Hematopoietic multipotent progenitor cell treated with erythropoietin and hydrocortisone succinate and interleukin-3 and kit ligand, for 8 days (in vitro differentiated cells): ENCODE measurements around the gene FAM53A.
A peak's percentile ranks its signal among the peaks of the same experiment; 100 is the strongest.

Source experiments
- DNase-seq: peaks from one replicate; pipeline ENCODE4 v3.0.0-alpha.2; 2015

The FAM53A gene, protein sequence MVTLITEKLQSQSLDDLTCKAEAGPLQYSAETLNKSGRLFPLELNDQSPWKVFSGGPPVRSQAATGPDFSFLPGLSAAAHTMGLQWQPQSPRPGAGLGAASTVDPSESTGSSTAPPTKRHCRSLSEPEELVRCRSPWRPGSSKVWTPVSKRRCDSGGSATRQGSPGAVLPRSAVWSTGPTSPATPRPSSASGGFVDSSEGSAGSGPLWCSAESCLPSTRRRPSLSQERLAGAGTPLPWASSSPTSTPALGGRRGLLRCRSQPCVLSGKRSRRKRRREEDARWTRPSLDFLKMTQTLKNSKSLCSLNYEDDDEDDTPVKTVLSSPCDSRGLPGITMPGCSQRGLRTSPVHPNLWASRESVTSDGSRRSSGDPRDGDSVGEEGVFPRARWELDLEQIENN

GRCh38 chr4:1683736-1684505 lies at the start of gene FAM53A:
Gene FAM53A, minus strand, starts transcription at chr4:1684313. Its CDS starts 15,572 bp downstream, at chr4:1668741.
- DNase-seq: peak; percentile 87

DNA sequence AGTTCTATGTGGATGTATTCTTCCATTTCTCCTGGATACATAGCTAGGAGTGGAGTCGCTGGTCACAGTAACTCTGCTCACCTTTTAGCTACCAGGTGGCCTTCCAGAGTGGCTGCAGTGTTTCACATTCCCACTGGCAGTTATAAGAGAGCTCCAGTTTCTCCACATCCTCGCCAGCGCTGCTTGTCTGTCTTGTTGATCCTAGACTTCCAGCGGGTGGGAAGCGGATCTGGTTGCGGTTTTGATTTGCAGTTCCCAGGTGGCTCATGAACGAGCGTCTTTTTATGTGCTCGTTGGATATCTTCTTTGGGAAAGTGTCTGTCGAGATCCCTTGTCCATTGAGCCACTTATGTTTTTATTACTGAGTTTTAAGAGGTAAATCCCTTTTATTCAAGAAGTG lies 48.8 kb upstream of the FAM53A start:
- no peak for DNase-seq

- DNase-seq: no peak
Measured at GRCh38 chr4:1731180-1731579, 47.1 kb upstream of the FAM53A start.

GRCh38 chr4:1730532-1731135 lies 46.5 kb upstream of the FAM53A start:
- DNase-seq: no peak

DNA sequence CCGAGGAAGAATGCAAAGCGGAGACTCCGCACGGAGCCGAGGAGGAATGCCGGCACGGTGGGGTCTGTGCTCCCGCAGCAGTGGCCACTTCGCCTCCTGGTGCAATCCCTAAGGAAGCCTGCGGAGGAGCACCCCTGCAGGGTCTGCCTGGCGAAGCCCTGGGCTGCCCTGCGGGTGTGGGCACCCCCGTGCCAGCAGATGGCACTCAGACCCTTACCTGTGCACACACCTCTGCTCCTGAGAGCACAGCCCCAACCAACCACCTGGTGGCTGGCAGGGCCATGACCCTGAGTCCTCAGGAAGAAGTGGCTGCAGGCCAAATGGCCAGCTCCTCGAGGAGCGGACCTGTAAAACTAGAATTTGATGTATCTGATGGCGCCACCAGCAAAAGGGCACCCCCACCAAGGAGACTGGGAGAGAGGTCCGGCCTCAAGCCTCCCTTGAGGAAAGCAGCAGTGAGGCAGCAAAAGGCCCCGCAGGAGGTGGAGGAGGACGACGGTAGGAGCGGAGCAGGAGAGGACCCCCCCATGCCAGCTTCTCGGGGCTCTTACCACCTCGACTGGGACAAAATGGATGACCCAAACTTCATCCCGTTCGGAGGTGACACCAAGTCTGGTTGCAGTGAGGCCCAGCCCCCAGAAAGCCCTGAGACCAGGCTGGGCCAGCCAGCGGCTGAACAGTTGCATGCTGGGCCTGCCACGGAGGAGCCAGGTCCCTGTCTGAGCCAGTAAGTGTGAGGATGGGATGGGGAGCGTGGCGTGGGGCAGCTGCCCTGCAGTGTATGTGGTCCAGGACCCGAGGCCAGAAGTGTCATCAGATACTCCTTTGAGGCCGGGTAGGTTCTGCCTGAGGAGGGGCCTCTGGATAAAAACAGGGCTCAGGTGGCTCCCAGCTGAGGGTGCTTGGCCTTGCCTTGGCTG lies 44.2 kb upstream of the FAM53A start:
- no peak for DNase-seq

DNA sequence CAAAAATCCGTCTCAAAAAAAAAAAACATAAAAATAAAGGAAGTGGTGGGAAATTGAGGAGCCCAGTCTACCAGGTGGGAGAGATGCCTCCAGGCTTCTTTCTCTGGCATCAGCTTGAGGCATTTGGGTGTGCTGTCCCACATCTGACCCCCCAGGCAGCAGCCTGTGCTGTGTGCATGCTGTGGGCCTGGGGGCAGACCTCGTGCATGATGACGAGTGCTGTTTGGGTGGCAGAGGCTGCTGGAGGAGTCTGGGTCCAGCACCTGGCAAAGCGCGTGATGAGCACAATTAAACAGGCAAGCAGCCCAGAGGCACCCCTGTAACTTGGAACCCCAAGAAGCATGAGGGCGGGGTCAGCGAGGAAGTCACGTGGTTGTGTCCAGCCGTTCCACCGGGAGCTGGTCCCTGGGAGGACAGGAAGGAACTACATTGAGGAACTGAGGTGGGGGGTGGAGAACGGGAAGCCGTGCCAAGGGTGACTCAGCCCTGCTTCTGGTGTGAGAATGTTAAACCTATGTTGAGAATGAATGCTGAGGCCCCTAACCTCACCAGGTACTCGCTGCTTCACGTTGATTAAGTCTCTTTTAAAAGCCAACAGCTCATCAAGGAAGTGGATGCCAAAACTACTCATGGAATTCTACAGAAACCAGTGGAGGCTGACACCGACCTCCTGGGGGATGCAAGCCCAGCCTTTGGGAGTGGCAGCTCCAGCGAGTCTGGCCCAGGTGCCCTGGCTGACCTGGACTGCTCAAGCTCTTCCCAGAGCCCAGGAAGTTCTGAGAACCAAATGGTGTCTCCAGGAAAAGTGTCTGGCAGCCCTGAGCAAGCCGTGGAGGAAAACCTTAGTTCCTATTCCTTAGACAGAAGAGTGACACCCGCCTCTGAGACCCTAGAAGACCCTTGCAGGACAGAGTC lies 43.3 kb upstream of the FAM53A start:
- DNase-seq: peak; percentile 47

GRCh38 chr4:1726146-1726934 lies 42.2 kb upstream of the FAM53A start:
- peak; percentile 90 for DNase-seq

DNA sequence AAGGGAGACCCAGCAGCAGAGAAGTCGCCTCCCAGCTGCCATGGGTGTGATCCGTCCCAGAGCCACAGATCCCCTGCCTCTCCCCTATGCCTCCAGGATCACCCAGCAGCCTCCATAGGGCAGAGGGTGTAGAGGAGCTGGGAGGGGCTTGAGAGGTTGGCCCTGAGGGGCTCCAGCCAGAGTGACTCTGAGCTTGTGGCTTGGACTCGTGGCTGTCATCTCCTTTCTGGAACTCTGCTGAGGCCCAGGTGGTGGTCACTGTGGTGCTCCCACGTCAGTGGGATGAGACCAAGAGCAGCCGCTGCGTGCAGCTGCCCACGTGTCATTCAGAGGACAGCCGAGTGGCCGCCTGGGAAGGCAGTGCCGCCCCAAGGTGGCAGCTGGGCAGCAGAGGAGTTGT lies 41.4 kb upstream of the FAM53A start:
- DNase-seq: no peak

DNA sequence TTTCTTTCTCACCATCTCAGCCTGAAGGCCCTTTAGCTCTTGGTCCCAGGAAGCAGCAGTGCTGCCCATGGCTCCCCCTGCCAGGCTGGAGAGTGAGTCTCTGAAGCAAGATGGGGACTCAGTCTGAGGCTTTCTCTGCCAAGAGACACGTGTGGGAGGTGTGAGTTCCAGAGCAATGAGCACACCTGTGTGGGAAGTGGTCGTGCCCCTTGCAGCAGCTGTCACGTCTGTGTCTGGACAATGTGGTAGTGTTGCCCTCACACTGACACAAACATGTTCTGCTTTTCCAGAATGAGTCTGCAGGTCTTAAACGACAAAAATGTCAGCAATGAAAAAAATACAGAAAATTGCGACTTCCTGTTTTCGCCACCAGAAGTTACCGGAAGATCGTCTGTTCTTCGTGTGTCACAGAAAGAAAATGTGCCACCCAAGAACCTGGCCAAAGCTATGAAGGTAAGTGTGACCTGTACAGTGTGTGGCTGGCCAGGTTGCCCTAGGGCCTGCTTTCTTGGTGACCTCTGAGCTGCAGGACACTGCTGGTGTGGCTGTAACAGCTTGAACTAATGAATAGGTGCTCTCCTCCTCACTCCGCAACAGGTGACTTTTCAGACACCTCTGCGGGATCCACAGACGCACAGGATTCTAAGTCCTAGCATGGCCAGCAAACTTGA lies 39.2 kb upstream of the FAM53A start:
- no peak for DNase-seq

DNA sequence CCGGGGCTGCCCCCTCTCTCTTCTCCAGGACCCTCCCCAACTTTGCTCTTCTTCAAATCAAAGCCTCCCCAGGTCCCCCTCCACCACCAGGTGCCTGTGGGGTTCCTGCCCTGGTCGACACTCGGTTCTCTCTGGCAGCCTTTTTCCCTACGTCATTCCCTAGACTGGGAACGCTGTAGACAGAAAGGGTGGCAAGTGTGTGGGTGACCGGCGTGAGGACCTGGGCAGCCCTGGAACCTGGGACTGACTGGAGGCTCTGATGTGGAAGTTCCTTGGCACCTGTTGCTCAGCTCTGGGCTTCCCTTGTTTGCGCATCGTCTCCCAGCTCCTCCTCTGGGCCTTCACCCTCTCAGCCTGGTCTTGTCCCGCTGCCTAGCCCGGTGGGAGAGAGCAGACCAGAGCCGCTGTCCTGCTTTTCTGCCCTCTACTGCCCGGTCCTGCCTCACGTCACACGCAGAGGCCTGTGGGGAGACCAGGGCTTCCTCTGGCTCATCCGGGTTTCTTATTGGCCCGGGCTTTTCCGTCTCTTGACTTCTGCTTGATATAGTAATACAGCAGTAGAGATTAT lies 38.5 kb upstream of the FAM53A start:
- no peak for DNase-seq

DNA sequence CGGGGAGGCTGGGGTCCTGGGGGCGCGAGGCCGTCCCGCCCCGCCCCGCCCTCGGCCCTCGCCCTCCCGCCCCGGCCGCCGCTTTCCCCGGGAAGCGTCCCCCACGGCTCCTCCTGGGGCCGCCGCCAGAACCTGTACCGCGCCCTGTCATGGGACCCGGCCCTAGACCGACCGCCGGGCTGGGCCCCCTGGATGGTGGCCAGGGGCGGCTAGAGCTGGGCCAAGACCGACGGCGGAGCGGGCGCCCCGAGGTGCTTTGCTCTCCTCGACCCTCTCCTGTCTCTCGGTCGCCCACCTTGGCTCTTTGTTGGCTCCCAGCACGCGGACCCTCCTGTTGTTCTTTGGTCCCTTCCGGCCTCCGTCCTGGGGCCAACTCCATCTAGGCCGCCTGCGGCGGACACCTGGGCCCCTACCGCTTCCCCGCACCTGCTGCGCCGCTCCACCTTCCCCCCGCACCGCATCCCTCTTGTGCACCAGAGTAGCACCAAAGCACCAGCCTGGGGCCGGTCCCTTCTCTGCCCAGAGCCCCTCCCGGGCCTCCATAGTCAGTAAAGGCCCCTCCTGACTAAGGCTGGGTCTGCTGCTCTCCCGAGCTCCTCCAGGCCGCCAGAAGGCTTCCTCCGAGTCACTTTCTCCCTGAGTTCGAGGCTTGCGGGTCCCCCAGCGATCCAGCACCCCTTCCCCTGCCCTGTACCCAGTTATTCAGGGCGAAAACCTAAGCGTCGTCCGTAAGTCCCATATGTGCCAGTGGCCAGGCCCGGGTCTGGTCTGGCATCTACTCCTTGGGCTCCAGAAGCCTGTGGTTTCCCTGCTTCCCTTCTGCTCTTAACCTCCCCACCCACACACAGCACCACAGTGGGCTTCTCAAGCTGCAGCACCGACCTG lies 37.8 kb upstream of the FAM53A start:
- no peak for DNase-seq

DNA sequence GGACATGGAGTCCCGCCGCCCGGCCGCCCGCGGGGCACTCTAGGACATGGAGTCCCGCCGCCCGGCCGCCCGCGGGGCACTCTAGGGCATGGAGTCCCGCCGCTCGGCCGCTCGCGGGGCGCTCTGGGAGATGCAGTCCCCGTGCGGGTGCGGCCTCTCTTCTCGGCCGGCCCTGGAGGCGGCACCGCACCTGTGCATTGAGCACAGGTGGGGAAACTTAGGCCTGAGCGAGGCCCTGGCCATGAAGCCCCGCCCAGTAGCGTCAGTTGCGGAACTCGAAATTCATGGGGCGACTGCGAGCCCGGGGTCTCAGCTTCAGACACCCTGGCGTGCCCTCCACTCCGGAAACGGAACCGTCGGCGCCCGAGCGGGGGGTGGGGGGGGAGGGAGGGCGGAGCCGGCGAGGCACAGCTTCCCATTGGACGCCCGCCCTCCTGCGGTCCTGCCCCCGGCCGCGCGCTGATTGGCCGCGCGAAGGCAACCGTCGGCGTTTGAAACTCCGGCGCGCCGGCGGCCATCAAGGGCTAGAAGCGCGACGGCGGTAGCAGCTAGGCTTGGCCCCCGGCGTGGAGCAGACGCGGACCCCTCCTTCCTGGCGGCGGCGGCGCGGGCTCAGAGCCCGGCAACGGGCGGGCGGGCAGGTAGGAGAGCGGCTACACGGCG lies 37.0 kb upstream of the FAM53A start, which contains the start of the genes TACC3 and TMEM129:
Gene TACC3 (plus strand): TSS at position 519 of the 663 bp plus-strand sequence. CDS start 1,901 bp downstream, outside the sequence.
Gene TMEM129 (minus strand): TSS at position 321 of the 663 bp plus-strand sequence. CDS start 486 bp downstream, outside the sequence.
- peak; percentile 96 for DNase-seq

- DNase-seq: peak; percentile 45
Measured at GRCh38 chr4:1720163-1720983, 36.3 kb upstream of the FAM53A start.

DNA sequence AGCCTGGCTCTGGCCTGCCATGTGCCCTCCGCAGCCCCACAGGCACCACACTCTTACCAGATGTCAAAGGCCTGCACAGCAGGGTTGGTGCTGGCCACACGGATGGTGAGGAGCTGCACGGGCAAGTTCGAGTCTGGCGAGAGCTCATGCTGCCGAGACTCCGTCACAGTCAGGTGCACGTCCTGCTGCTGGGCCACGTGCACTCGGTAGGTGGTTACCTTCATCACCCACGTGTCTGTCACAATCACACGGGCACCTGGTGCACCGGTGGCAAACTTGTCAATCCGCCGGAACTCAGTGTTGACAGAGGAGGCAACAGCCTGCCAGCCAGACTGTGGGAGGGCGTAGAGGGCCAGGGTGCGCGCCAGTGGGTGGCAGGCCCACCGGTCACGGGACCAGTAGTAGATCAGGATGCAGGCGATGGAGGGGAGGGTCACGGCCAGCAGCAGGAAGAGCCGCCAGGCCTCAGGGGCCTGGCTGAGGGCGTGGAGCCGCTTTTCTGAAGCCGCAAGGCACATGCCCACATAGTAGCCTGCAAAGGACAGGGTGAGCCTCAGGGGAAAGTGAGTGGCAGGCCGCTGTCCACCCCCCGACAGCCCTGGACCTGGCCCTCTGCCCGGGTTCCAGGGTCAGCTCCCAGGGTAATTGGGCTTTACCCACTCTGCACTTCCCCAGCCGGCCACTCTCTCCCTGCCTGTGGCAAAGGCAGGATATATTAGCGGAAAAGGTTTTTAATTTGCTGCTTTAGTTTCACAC lies 34.2 kb upstream of the FAM53A start:
- DNase-seq: no peak

DNA sequence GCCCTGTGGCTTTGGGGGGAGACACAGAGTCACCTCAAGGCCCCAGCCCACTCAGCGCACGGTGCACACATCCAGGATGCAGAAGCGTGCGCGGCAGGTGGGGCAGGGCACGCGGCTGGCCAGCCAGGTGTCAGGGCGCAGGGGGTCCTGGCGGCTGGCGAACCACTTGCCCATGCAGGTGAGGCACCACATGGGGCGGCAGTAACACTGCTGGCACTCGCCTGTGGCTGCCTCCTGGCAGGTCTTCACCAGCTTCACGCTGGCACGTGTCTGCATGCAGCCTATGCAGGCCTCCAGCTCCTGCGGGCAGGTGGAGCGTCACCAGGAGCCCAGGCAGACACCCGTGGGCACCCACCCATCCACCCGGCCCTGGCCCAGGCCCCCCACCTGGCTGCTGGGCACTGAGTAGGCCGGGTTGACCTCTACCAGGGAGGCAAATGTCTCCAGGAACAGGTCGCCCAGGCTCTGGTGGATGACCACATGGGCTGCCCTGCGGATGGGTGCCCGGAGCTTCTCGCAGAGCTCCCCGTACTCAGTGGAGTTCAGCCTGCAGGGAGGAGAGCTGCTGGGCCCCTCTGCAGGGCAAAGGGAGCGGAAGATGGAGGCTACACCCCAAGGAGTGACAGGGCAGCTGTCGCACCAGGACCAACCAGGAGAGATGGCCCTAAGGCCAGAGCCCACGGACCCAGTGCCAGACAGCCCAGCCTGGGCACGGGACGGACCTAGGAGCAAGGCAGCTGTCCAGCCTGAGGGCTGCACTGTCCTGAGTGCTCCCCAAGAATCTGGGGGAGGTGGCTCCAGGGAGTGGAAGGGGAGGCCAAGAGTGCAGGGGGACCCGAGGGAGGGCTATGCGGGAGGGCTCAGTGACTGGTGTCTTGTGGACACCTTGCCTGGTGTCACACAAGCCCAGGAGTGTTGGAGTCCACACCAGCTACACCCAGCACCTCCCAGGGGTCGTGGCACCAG lies 33.3 kb upstream of the FAM53A start:
- DNase-seq: no peak
